ENCODE results near the gene PDE12. TPM values are rescaled to one million over a fixed set of nuclear protein-coding genes. Genes with fewer than 3 reads are reported as not detected.

Gene PDE12
- total and polyA plus RNA-seq, 2 of the 8 experiments (the other 6 are each of a cell fraction or from before 2014, with no cell fraction given), result 9.0 to 12.1 TPM

DNA sequence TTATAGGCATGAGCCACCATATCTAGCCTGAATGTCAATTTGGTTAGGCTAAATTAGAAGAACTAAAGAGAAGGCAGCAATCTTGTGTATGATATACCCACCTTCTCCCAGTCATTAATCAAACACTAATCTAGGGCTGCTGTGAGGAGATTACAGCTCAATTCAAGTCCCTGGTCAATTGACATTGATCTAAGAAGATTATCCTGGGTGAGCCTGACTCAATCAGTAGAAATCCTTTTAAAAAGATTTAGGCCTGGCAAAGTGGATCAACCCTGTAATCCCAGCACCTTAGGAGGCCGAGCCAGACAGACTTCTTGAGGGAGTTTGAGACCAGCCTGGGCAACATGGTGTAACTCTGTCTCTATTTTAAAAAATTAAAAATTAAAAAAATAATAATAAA, 9.5 kb upstream of the PDE12 start (continued):
- no peak for TF ChIP-seq NRF1 (IDR thresholded peaks at IDR 0.05; ENCODE audit: low read depth, low read length)
- no peak for TF ChIP-seq HDAC6 (IDR thresholded peaks at IDR 0.05; ENCODE audit: low read depth, low read length)
- TF ChIP-seq RXRA (IDR thresholded peaks at IDR 0.05; ENCODE audit: insufficient read depth, low read depth, low read length), result no peak
- no peak for TF ChIP-seq PHF8 (conservative IDR thresholded peaks at IDR 0.05; ENCODE audit: low read depth, low read length)
- no peak for TF ChIP-seq EGR1 (IDR thresholded peaks at IDR 0.05; ENCODE audit: borderline replicate concordance, low read depth, low read length)

All from H1 (cell line).